HG03097 (cell line): ENCODE results near the gene SLC10A3.

Source experiments
- ATAC-seq: cut with Tn5 transposase; IDR thresholded peaks from one replicate; pipeline ENCODE4 v1.9.1; 2021; ENCODE audit not compliant: unreplicated experiment, low FRiP score

The SLC10A3 gene

GRCh38 chrX:154485150-154486051 lies 5.0 kb downstream of the SLC10A3 start:
- no peak for ATAC-seq

- no peak for ATAC-seq
Observed at GRCh38 chrX:154484255-154485149, 5.9 kb downstream of the SLC10A3 start.

- no peak for ATAC-seq
Observed at GRCh38 chrX:154483325-154483724, 7.1 kb downstream of the SLC10A3 start.

- no peak for ATAC-seq
Observed at GRCh38 chrX:154482786-154483185, 7.6 kb downstream of the SLC10A3 start.

GRCh38 chrX:154481911-154482601 lies 8.4 kb downstream of the SLC10A3 start:
- no peak for ATAC-seq

- no peak for ATAC-seq
Observed at GRCh38 chrX:154481195-154481594, 9.2 kb downstream of the SLC10A3 start.

GRCh38 chrX:154478728-154479622 lies 11.5 kb downstream of the SLC10A3 start, which contains the start of gene LAGE3:
TSS of gene LAGE3 (minus strand) at chrX:154479281. CDS start at chrX:154478915, 366 bp downstream.
- ATAC-seq = peak; percentile 72

GRCh38 chrX:154477891-154478477 lies 12.4 kb downstream of the SLC10A3 start:
- no peak for ATAC-seq

GRCh38 chrX:154476821-154477220 lies 13.6 kb downstream of the SLC10A3 start:
- ATAC-seq = no peak

GRCh38 chrX:154473683-154474082 lies 16.7 kb downstream of the SLC10A3 start:
- no peak for ATAC-seq

- ATAC-seq = no peak
Observed at GRCh38 chrX:154472685-154473632, 17.5 kb downstream of the SLC10A3 start.

GRCh38 chrX:154471839-154472684 lies 18.4 kb downstream of the SLC10A3 start:
- ATAC-seq = no peak

- no peak for ATAC-seq
Observed at GRCh38 chrX:154470914-154471568, 19.4 kb downstream of the SLC10A3 start.

- ATAC-seq = no peak
Observed at GRCh38 chrX:154470434-154470833, 20.0 kb downstream of the SLC10A3 start.

GRCh38 chrX:154469880-154470279 lies 20.5 kb downstream of the SLC10A3 start:
- no peak for ATAC-seq

- ATAC-seq = no peak
Observed at GRCh38 chrX:154469114-154469513, 21.3 kb downstream of the SLC10A3 start.

GRCh38 chrX:154468217-154468616 lies 22.2 kb downstream of the SLC10A3 start:
- no peak for ATAC-seq
